ENCODE data around the gene ADGRG7. TPM values are rescaled to one million over a fixed set of nuclear protein-coding genes. Genes with fewer than 3 reads are reported as not detected.

The ADGRG7 gene
- total and polyA plus RNA-seq, 9 of the 15 experiments (the other 6 are each of a cell fraction or from before 2014, with no cell fraction given) = 0.03 TPM; not detected in 7

DNA sequence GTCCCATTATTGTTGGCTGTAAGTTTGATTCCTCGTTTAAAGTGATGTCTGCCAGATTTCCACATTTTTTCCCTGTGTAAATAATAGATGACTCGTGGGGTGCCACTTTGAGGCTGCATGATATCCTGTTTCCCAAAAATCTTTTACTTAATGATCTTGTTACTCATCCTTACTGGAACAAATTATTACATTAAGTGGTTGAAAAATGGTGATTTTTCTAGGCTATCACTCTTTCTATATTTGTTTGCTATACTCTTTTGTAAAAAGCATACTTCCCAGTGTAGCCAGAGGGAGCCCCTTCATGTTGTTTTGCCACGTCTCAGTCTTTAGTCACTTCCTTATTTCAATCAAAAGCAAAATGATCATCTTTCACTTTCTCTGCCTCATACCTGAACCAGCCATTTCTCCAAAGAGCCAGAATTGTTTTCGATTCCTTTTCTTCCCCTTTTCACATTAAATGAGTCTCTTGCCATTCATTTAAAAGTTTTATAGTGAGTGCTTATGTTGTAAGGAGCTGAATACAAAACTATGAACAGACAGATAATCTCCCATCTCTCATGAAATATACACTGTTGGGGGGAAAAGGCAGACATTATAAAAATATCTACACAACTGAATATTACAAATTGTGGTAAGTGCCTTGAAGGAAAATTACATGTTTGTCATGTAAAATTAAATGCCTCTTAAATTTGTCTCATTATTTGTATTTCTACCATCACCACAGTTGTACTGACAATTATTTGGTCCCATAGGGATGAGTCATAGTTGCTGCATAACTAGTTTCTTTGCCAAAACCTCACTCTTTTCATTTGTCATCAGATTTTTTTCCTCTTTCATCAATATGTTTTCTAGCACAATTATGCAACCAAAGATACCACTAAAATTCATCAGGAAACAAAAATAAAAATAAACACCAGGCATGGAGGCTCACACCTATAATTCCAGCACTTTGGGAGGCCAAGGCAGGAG, 41.5 kb downstream of the ADGRG7 start (continued):
- TF ChIP-seq FOXJ3 (CRISPR knock-in tag; IDR thresholded peaks at IDR 0.05) = no peak
- TF ChIP-seq KDM4B (IDR thresholded peaks at IDR 0.05; ENCODE audit: borderline replicate concordance in 2 of 2, low read depth in 1 of 2) = no peak
- TF ChIP-seq XRCC4 (IDR thresholded peaks at IDR 0.05; ENCODE audit: extremely low read depth, insufficient read depth, insufficient read length) = no peak
- TF ChIP-seq, protein P1, sequence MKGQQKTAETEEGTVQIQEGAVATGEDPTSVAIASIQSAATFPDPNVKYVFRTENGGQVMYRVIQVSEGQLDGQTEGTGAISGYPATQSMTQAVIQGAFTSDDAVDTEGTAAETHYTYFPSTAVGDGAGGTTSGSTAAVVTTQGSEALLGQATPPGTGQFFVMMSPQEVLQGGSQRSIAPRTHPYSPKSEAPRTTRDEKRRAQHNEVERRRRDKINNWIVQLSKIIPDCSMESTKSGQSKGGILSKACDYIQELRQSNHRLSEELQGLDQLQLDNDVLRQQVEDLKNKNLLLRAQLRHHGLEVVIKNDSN (CRISPR knock-in tag; IDR thresholded peaks at IDR 0.05) = no peak
- TF ChIP-seq NFE2L1 (tag; IDR thresholded peaks at IDR 0.05; ENCODE audit: borderline replicate concordance, low read depth) = no peak
- TF ChIP-seq TCF7 (IDR thresholded peaks at IDR 0.05; ENCODE audit: borderline replicate concordance) = no peak
- no peak for TF ChIP-seq TCF7L2 (IDR thresholded peaks at IDR 0.05; ENCODE audit: low read depth, low read length)
- TF ChIP-seq DIDO1 (tag; IDR thresholded peaks at IDR 0.05; ENCODE audit: low read depth) = no peak
- TF ChIP-seq, protein P2, sequence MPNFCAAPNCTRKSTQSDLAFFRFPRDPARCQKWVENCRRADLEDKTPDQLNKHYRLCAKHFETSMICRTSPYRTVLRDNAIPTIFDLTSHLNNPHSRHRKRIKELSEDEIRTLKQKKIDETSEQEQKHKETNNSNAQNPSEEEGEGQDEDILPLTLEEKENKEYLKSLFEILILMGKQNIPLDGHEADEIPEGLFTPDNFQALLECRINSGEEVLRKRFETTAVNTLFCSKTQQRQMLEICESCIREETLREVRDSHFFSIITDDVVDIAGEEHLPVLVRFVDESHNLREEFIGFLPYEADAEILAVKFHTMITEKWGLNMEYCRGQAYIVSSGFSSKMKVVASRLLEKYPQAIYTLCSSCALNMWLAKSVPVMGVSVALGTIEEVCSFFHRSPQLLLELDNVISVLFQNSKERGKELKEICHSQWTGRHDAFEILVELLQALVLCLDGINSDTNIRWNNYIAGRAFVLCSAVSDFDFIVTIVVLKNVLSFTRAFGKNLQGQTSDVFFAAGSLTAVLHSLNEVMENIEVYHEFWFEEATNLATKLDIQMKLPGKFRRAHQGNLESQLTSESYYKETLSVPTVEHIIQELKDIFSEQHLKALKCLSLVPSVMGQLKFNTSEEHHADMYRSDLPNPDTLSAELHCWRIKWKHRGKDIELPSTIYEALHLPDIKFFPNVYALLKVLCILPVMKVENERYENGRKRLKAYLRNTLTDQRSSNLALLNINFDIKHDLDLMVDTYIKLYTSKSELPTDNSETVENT (CRISPR knock-in tag; IDR thresholded peaks at IDR 0.05) = no peak
- TF ChIP-seq MYNN (IDR thresholded peaks at IDR 0.05) = no peak
- TF ChIP-seq MYNN (CRISPR knock-in tag; IDR thresholded peaks at IDR 0.05) = no peak
- no peak for TF ChIP-seq MAFG (tag; conservative IDR thresholded peaks at IDR 0.05)
- peak; percentile 22; the same call in 1 of the 2 replicates for TF ChIP-seq L3MBTL2 (IDR thresholded peaks at IDR 0.05)
- TF ChIP-seq ETS2 (tag; IDR thresholded peaks at IDR 0.05; ENCODE audit: borderline replicate concordance, poor library complexity, severe bottlenecking) = no peak
- TF ChIP-seq, protein P3, sequence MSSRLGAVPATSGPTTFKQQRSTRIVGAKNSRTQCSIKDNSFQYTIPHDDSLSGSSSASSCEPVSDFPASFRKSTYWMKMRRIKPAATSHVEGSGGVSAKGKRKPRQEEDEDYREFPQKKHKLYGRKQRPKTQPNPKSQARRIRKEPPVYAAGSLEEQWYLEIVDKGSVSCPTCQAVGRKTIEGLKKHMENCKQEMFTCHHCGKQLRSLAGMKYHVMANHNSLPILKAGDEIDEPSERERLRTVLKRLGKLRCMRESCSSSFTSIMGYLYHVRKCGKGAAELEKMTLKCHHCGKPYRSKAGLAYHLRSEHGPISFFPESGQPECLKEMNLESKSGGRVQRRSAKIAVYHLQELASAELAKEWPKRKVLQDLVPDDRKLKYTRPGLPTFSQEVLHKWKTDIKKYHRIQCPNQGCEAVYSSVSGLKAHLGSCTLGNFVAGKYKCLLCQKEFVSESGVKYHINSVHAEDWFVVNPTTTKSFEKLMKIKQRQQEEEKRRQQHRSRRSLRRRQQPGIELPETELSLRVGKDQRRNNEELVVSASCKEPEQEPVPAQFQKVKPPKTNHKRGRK (tag; IDR thresholded peaks at IDR 0.05) = no peak
- TF ChIP-seq FOXA3 (CRISPR knock-in tag; conservative IDR thresholded peaks at IDR 0.05 in 1 of 2, IDR thresholded peaks at IDR 0.05 in 1 of 2) = no peak
- TF ChIP-seq CHD1 (IDR thresholded peaks at IDR 0.05; ENCODE audit: low read length) = no peak
- TF ChIP-seq, protein P4, sequence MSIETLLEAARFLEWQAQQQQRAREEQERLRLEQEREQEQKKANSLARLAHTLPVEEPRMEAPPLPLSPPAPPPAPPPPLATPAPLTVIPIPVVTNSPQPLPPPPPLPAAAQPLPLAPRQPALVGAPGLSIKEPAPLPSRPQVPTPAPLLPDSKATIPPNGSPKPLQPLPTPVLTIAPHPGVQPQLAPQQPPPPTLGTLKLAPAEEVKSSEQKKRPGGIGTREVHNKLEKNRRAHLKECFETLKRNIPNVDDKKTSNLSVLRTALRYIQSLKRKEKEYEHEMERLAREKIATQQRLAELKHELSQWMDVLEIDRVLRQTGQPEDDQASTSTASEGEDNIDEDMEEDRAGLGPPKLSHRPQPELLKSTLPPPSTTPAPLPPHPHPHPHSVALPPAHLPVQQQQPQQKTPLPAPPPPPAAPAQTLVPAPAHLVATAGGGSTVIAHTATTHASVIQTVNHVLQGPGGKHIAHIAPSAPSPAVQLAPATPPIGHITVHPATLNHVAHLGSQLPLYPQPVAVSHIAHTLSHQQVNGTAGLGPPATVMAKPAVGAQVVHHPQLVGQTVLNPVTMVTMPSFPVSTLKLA (conservative IDR thresholded peaks at IDR 0.05) = no peak
- no peak for TF ChIP-seq MED1 (CRISPR knock-in tag; IDR thresholded peaks at IDR 0.05; ENCODE audit: borderline replicate concordance)
- TF ChIP-seq NR3C1 (CRISPR knock-in tag; IDR thresholded peaks at IDR 0.05) = no peak
- no peak for TF ChIP-seq ARID2 (IDR thresholded peaks at IDR 0.05)
- no peak for TF ChIP-seq NR2F6 (CRISPR knock-in tag; IDR thresholded peaks at IDR 0.05)
